Neural progenitor cell (in vitro differentiated cells): Measurements from ENCODE around the gene COASY. TPM values are rescaled to one million over a fixed set of nuclear protein-coding genes. Genes with fewer than 3 reads are reported as not detected.

Experiments used
- DNase-seq: peaks from one replicate; pipeline ENCODE4 v3.0.0-alpha.2; 2016; ENCODE audit warnings: low spot score
- H2AFZ ChIP-seq: fragments of 200-600 bp; sonication (generic); replicated peaks from 2 replicates; pipeline ENCODE4 v1.6.1; 2016; ENCODE audit warnings: antibody characterized with exemption
- H3F3A ChIP-seq: fragments of 200-600 bp; sonication (generic); 2 replicates; pipeline ENCODE4 v1.6.1; 2016; ENCODE audit warnings: antibody characterized with exemption, low read depth
- H3K27ac ChIP-seq: fragments of 200-600 bp; sonication (generic); 2 replicates; pipeline ENCODE4 v1.5.1; 2016; ENCODE audit warnings: mild to moderate bottlenecking
- H3K27me3 ChIP-seq: fragments of 200-600 bp; sonication (generic); 2 replicates; pipeline ENCODE4 v1.6.1; 2016; ENCODE audit warnings: mild to moderate bottlenecking, moderate library complexity
- H3K36me3 ChIP-seq: fragments of 200-600 bp; sonication (generic); 2 replicates; pipeline ENCODE4 v1.5.1; 2016
- H3K4me1 ChIP-seq: fragments of 200-600 bp; sonication (generic); 2 replicates; pipeline ENCODE4 v1.6.1; 2016; ENCODE audit warnings: mixed run types
- H3K4me2 ChIP-seq: fragments of 200-600 bp; sonication (generic); 2 replicates; pipeline ENCODE4 v1.6.1; 2016
- H3K4me3 ChIP-seq: fragments of 200-600 bp; sonication (generic); 2 replicates; pipeline ENCODE4 v1.5.1; 2016
- H3K79me2 ChIP-seq: fragments of 200-600 bp; sonication (generic); 2 replicates; pipeline ENCODE4 v1.6.1; 2016; ENCODE audit warnings: low read depth
- H3K9ac ChIP-seq: fragments of 200-600 bp; sonication (generic); 2 replicates; pipeline ENCODE4 v1.6.1; 2016
- H3K9me3 ChIP-seq: fragments of 200-600 bp; sonication (generic); 2 replicates; pipeline ENCODE4 v1.5.1; 2016; ENCODE audit warnings: low read depth
- H4K20me1 ChIP-seq: fragments of 200-600 bp; sonication (generic); 2 replicates; pipeline ENCODE4 v1.6.1; 2016; ENCODE audit warnings: low read depth
- H3K27ac Mint-ChIP-seq: 3 replicates; pipeline ENCODE4 v1.8.0; 2021; ENCODE audit warnings: mixed read lengths
- H3K27me3 Mint-ChIP-seq: 2 replicates; pipeline ENCODE4 v1.8.0; 2022; ENCODE audit warnings: low read depth, mild to moderate bottlenecking, inconsistent platforms, moderate library complexity, mixed read lengths; ENCODE audit not compliant: insufficient read depth
- H3K36me3 Mint-ChIP-seq: 3 replicates; pipeline ENCODE4 v1.8.0; 2021; ENCODE audit warnings: mixed read lengths
- H3K4me1 Mint-ChIP-seq: 3 replicates; pipeline ENCODE4 v1.8.0; 2021; ENCODE audit warnings: mixed read lengths
- H3K4me3 Mint-ChIP-seq: 3 replicates; pipeline ENCODE4 v1.8.0; 2021; ENCODE audit warnings: mild to moderate bottlenecking, moderate library complexity, mixed read lengths
- H3K9me3 Mint-ChIP-seq: 3 replicates; pipeline ENCODE4 v1.8.0; 2020; ENCODE audit warnings: mixed read lengths
- EZH2 ChIP-seq: fragments of 200-600 bp; sonication (generic); IDR thresholded peaks from 2 replicates; pipeline ENCODE4 v1.6.1; 2017; ENCODE audit warnings: antibody characterized with exemption, mild to moderate bottlenecking, moderate library complexity
- EZH2phosphoT487 ChIP-seq: fragments of 200-600 bp; sonication (generic); IDR thresholded peaks from 2 replicates; pipeline ENCODE4 v1.6.1; 2017; ENCODE audit warnings: antibody characterized with exemption
- total RNA-seq: library from RNA; depleted of rRNA; stranded (reverse); fragments of >200 nt; gene quantifications from 2 replicates; pipeline ENCODE4 v1.2.3, GENCODE V29; 2015; ENCODE audit warnings: low replicate concordance
- TF ChIP-seq, protein P1 (sequence below): fragments of 200-600 bp; sonication (generic); IDR thresholded peaks from 2 replicates; pipeline ENCODE4 v1.5.1; 2017; ENCODE audit warnings: antibody characterized with exemption, mild to moderate bottlenecking

COASY gene
- total RNA-seq, 1 donor from 2014 or later: 6.1 TPM

DNA sequence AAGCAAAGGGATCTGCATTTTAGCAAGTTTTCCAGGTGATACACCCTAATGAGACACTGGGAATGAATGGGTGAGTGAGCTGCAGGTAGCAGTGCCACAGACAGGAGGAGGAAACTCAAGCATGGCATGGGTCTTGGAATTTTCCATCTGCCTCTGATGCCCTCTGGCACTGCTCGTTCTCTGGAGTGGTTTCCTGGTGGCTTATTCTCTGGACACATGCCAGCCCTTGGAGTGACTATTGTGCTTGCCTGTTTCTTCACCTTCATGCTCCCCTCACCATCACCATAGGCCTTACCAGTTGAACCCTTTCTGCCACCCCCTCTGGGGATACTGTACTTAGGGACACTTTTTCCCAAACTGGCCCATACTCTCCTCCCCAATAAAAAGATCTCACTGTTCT is 1.6 kb downstream of the COASY start:
- Histone ChIP-seq H4K20me1 (no peaks in the 10 kb centered on the region), H3K79me2 (peaks cover 30% of the 10 kb centered on the region), H2AFZ (no peak overlapping the region), H3K4me2 (peak overlapping the region; percentile 99), H3K36me3 (no peaks in the 10 kb centered on the region), H3K27ac (no peak overlapping the region), H3K4me1 (peaks cover 12% of the 10 kb centered on the region), H3K9me3 (no peaks in the 10 kb centered on the region), H3K9ac (no peak overlapping the region), H3F3A (peaks cover 32% of the 10 kb centered on the region), H3K4me3 (no peak overlapping the region), H3K27me3 (no peaks in the 10 kb centered on the region)
- H3K27ac Mint-ChIP-seq: no peak overlapping the region
- H3K27me3 Mint-ChIP-seq: peaks cover 6% of the 10 kb centered on the region
- no peak for DNase-seq
- no peaks in the 10 kb centered on the region for H3K9me3 Mint-ChIP-seq
- H3K36me3 Mint-ChIP-seq: peaks cover 3% of the 10 kb centered on the region
- no peak for TF ChIP-seq EZH2
- TF ChIP-seq, protein P1, sequence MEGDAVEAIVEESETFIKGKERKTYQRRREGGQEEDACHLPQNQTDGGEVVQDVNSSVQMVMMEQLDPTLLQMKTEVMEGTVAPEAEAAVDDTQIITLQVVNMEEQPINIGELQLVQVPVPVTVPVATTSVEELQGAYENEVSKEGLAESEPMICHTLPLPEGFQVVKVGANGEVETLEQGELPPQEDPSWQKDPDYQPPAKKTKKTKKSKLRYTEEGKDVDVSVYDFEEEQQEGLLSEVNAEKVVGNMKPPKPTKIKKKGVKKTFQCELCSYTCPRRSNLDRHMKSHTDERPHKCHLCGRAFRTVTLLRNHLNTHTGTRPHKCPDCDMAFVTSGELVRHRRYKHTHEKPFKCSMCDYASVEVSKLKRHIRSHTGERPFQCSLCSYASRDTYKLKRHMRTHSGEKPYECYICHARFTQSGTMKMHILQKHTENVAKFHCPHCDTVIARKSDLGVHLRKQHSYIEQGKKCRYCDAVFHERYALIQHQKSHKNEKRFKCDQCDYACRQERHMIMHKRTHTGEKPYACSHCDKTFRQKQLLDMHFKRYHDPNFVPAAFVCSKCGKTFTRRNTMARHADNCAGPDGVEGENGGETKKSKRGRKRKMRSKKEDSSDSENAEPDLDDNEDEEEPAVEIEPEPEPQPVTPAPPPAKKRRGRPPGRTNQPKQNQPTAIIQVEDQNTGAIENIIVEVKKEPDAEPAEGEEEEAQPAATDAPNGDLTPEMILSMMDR: no peak
- H3K4me1 Mint-ChIP-seq: peaks cover 26% of the 10 kb centered on the region
- peak overlapping the region; percentile 92 for H3K4me3 Mint-ChIP-seq

DNA sequence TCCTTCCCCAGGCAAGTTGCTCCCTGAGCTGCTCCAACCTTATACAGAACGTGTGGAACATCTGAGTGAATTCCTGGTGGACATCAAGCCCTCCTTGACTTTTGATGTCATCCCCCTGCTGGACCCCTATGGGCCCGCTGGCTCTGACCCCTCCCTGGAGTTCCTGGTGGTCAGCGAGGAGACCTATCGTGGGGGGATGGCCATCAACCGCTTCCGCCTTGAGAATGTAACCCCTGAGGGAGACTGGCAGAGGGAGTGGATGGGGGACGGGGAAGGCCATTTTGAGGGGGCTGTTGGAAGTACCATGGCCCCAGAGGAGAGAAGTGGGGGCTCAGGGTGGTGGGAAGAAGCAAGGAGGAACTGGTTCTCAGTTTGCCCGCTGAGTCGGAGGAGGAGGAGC is 2.0 kb downstream of the COASY start:
- Mint-ChIP-seq H3K27ac (no peak overlapping the region), H3K36me3 (peaks cover 5% of the 10 kb centered on the region), H3K27me3 (peaks cover 6% of the 10 kb centered on the region), H3K4me1 (peaks cover 26% of the 10 kb centered on the region), H3K4me3 (peak overlapping the region; percentile 92), H3K9me3 (no peaks in the 10 kb centered on the region)
- Histone ChIP-seq H3K9ac (no peak overlapping the region), H3K79me2 (peaks cover 30% of the 10 kb centered on the region), H2AFZ (no peak overlapping the region), H3F3A (peaks cover 32% of the 10 kb centered on the region), H3K4me3 (no peak overlapping the region), H3K4me1 (peaks cover 12% of the 10 kb centered on the region), H3K9me3 (no peaks in the 10 kb centered on the region), H3K36me3 (no peaks in the 10 kb centered on the region), H3K27ac (no peak overlapping the region), H3K27me3 (no peaks in the 10 kb centered on the region), H4K20me1 (no peaks in the 10 kb centered on the region), H3K4me2 (no peak overlapping the region)
- TF ChIP-seq, protein P1: no peak
- no peak for TF ChIP-seq EZH2phosphoT487
- no peak for TF ChIP-seq EZH2
- no peak for DNase-seq

DNA sequence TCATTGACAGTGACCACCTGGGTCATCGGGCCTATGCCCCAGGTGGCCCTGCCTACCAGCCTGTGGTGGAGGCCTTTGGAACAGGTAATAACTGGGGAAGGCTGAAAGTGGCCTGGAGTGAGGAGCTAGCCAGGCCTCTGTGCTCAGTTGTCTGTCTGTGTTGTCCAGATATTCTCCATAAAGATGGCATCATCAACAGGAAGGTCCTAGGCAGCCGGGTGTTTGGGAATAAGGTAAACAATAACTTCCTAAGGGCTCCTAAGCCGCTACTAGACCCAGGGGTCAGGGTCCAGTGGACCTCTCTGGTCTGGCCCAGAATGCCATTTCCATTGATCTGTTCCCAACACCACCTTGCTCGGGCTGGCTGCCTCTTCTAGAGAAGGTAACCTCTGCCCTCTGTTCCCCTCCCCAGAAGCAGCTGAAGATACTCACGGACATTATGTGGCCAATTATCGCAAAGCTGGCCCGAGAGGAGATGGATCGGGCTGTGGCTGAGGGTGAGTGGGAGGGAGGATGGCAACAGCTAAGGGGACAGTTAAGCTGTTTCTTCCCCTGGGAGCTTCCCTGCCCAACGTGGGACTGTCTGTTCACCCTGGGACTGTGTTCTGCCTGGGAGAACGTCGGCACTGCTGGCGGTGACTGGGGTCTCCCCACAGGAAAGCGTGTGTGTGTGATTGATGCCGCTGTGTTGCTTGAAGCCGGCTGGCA is 3.0 kb downstream of the COASY start:
- DNase-seq: no peak
- H3K4me3 Mint-ChIP-seq: peak overlapping the region; percentile 68
- Histone ChIP-seq H3K9me3 (no peaks in the 10 kb centered on the region), H3K4me1 (peaks cover 12% of the 10 kb centered on the region), H3K27me3 (no peaks in the 10 kb centered on the region), H3K79me2 (peaks cover 30% of the 10 kb centered on the region), H4K20me1 (no peaks in the 10 kb centered on the region), H3K9ac (no peak overlapping the region), H3K36me3 (no peaks in the 10 kb centered on the region), H3K4me3 (no peak overlapping the region), H2AFZ (no peak overlapping the region), H3F3A (peaks cover 38% of the 10 kb centered on the region), H3K27ac (no peak overlapping the region), H3K4me2 (no peak overlapping the region)
- H3K4me1 Mint-ChIP-seq: peaks cover 26% of the 10 kb centered on the region
- peaks cover 11% of the 10 kb centered on the region for H3K36me3 Mint-ChIP-seq
- TF ChIP-seq EZH2: no peak
- TF ChIP-seq EZH2phosphoT487: no peak
- TF ChIP-seq, protein P1: no peak
- no peaks in the 10 kb centered on the region for H3K9me3 Mint-ChIP-seq
- H3K27me3 Mint-ChIP-seq: peaks cover 6% of the 10 kb centered on the region
- no peak overlapping the region for H3K27ac Mint-ChIP-seq
